Subcutaneous abdominal adipose tissue (tissue), 5 donors: ENCODE results near the gene SLC23A2.
"Not testable (repeated sequence)": the region's sequence is repeated elsewhere in the genome, so short reads cannot be mapped to it uniquely, and the experiment has no call there.

Experiments
- H3K27ac ChIP-seq: one replicate; pipeline ENCODE4 v1.7.0; 2013; ENCODE audit warnings: low read depth, mild to moderate bottlenecking, inconsistent platforms, low read length, moderate library complexity
- H3K27me3 ChIP-seq, 5 donors: one replicate each; pipeline ENCODE4 v1.7.0; 2013; ENCODE audit warnings: low read length in 5 of 5, inconsistent platforms in 1 of 5; ENCODE audit not compliant: control insufficient read depth in 5 of 5, insufficient read depth in 4 of 5
- H3K36me3 ChIP-seq, 5 donors: one replicate each; pipeline ENCODE4 v1.7.0; 2013; ENCODE audit warnings: low read length in 5 of 5; ENCODE audit not compliant: control insufficient read depth in 5 of 5, insufficient read depth in 5 of 5
- H3K4me1 ChIP-seq, 5 donors: one replicate each; pipeline ENCODE4 v1.7.0; 2013; ENCODE audit warnings: low read length in 5 of 5, mild to moderate bottlenecking in 3 of 5, moderate library complexity in 1 of 5; ENCODE audit not compliant: control insufficient read depth in 5 of 5, insufficient read depth in 5 of 5
- H3K4me3 ChIP-seq, 5 donors: one replicate each; pipeline ENCODE4 v1.7.0; 2013; ENCODE audit warnings: low read length in 5 of 5, low read depth in 1 of 5
- H3K9ac ChIP-seq, 5 donors: one replicate each; pipeline ENCODE4 v1.7.0; 2013; ENCODE audit warnings: low read length in 5 of 5, mild to moderate bottlenecking in 4 of 5, moderate library complexity in 3 of 5
- H3K9me3 ChIP-seq, 5 donors: one replicate each; pipeline ENCODE4 v1.7.0; 2013; ENCODE audit warnings: low read length in 5 of 5; ENCODE audit not compliant: control insufficient read depth in 5 of 5
- donor health status: healthy.
- donor health status: healthy.
- donor health status: healthy.
- donor health status: healthy.
- donor health status: healthy.

The SLC23A2 gene

DNA sequence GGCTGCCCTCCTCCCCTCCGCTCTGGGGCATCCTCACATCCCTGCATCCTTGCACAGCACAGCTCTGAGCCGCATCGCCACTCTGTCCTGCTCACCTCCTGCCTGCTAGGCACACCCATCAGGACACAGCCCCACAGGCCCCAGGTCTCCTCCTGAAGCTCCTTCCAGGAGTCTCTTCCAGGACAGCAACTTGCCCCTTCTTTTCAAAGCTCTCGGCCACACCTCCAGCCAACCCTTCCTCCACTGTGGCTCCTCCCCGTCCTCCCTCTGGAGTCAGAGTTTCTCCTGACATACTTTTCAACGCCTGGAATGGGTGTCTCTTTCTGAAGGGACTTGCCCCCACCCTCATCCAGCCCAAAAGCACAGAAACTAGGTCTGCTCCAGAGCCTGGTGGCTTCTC lies 77.3 kb downstream of the SLC23A2 start:
- Histone ChIP-seq H3K27me3 (no peaks in the 10 kb centered on the region), H3K4me1 (peaks cover 3 to 23% (median 10%) of the 10 kb centered on the region in 5 donors), H3K36me3 (no peaks in the 10 kb centered on the region), H3K9me3 (no peaks in the 10 kb centered on the region), H3K4me3 (no peak overlapping the region), H3K9ac (no peak overlapping the region), H3K27ac (no peak overlapping the region)

DNA sequence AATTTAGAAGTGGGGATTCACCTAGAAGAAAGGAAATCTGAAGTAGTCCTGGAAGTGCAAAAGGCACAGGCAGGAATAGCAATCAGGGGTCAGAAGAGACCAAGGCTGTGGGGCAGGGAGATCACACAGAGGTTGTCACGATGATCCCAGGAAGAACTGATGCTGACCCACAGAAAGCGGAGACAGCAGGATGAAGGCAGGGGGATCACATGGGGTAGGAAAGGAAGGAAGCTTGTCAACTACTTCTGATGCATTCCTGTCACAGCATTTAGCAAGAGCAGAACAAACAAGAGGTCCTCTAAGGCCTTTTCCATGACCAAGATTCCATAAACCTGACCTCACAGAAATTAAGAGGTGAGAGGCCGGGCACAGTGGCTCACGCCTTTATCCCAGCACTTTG lies 79.1 kb downstream of the SLC23A2 start:
- H3K27me3 ChIP-seq, result no peaks in the 10 kb centered on the region
- no peaks in the 10 kb centered on the region for H3K9me3 ChIP-seq
- no peak overlapping the region for H3K27ac ChIP-seq
- H3K4me3 ChIP-seq, result no peak overlapping the region
- peaks cover 3 to 25% (median 10%) of the 10 kb centered on the region in 5 donors for H3K4me1 ChIP-seq
- H3K36me3 ChIP-seq, result no peaks in the 10 kb centered on the region
- no peak overlapping the region for H3K9ac ChIP-seq

DNA sequence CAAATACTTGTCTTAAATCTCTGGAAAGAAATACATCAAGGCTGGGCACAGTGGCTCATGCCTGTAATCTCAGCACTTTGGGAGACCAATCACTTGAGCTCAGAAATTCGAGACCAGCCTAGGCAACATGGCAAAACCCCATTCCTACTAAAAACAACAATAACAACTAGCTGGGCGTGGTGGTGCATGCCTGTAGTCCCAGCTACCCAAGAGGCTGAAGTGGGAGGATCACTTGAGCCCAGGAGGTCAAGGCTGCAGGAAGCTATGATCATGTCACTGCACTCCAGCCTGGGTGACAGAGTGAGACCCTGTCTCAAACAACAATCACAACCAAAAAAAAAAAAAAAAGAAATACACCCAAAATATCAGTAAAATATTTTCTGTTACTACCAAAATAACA lies 80.0 kb downstream of the SLC23A2 start:
- peaks cover under 1 to 21% (median 4%) of the 10 kb centered on the region in 5 donors for H3K4me1 ChIP-seq
- not testable (repeated sequence) for H3K27me3 ChIP-seq, H3K36me3 ChIP-seq, H3K9ac ChIP-seq, H3K4me3 ChIP-seq, H3K27ac ChIP-seq, H3K9me3 ChIP-seq

DNA sequence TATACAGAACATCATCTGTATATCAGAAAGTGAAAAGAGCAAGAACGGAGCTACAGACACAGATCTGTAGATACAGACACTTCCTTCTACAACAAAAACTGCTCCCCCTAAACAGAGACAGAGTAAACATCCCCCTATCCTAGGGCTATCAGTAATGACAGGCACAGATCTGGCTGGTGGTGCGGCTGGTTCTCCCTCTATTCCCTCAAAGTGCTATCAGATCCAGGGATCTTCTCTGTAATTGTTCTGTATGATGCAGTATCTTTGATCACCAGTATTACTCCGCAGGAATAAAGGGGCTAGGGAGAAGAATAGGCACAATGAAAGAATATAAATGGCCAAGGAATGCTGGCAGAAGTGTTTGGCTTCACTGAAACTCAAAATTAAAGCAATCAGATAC lies 80.7 kb downstream of the SLC23A2 start:
- H3K27ac ChIP-seq, result no peak overlapping the region
- H3K9me3 ChIP-seq, result no peaks in the 10 kb centered on the region
- H3K4me1 ChIP-seq, result peaks cover 0 to 15% (median 0%) of the 10 kb centered on the region in 5 donors
- no peaks in the 10 kb centered on the region for H3K27me3 ChIP-seq
- H3K9ac ChIP-seq, result no peak overlapping the region
- no peak overlapping the region for H3K4me3 ChIP-seq
- H3K36me3 ChIP-seq, result no peaks in the 10 kb centered on the region

DNA sequence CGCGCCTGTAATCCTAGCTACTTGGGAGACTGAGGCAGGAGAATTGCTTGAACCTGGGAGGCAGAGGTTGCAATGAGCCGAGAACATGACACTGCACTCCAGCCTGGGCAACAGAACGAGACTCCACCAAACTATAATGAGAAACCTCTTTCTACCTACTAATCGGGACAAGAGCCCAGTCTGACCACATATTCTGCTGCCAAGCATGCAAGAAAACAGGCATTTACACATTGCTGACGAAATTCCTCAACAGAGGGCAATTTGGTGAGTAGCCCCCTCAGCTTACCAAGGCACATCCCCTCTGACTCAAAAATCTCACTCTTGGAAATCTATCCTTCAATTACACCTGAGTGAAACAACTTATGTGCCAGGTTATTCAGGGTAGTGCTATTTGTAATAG lies 81.2 kb downstream of the SLC23A2 start:
- Histone ChIP-seq H3K4me3 (no peak overlapping the region), H3K36me3 (no peaks in the 10 kb centered on the region), H3K9ac (no peak overlapping the region), H3K4me1 (peaks cover 0 to 11% (median 0%) of the 10 kb centered on the region in 5 donors), H3K27me3 (no peaks in the 10 kb centered on the region), H3K27ac (no peak overlapping the region), H3K9me3 (no peaks in the 10 kb centered on the region)

DNA sequence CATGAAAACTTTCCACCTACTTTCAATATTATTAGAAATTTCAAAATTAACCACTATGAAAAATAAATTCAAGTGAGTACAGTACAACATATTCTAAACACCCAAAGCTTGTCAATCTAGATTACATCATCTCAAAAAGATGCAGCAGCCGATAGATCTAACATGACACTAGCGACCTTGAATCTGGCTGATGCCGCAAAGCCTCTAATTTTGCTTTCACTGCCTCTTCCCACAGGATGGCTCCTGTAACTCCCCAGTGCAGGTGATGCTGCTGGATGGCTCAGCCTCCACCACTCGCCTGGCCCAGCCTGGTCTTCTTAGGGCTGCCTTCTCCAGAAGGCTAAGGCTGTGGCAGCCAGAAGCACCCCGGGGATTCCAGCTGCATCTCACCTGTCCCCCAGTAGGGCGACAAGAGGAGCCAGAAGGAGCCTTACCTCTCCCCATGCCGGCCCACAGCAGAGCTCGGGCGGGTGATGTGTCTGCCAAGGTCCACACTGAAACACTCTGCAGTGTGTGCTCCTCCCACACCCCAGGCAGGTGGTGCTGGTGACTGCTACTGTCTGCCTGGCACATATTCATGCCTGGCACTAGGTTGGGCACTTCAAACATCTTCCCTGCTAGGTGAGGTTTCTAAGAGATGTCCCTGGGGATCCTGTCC lies 82.1 kb downstream of the SLC23A2 start:
- Histone ChIP-seq H3K4me3 (no peak overlapping the region), H3K27me3 (no peaks in the 10 kb centered on the region), H3K9me3 (no peaks in the 10 kb centered on the region), H3K4me1 (peaks cover 0 to 11% (median 0%) of the 10 kb centered on the region in 5 donors), H3K36me3 (no peaks in the 10 kb centered on the region), H3K27ac (no peak overlapping the region), H3K9ac (peak overlapping the region in 1 of 5 donors; percentile 34)

DNA sequence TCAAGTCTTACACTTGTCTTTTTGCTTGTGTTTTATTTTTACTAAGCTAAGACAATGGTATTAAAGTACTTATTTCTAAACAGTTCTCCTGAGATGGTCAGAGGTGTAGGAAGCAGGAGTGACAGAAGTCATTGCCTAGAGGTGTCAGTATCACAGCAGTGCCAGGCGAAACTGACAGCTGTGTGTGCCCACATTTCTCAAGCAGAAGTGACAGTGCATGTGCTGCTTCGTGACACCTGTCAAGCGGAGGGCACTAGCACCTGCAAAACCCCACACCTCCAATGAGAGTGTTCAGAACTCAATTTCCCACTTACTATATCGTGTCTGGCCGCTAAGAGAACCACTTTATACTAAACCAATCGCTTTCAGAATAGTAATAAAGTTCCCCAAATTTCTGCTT lies 82.8 kb downstream of the SLC23A2 start:
- Histone ChIP-seq H3K27ac (no peak overlapping the region), H3K9me3 (no peaks in the 10 kb centered on the region), H3K4me3 (no peak overlapping the region), H3K36me3 (no peaks in the 10 kb centered on the region), H3K27me3 (no peaks in the 10 kb centered on the region), H3K9ac (no peak overlapping the region), H3K4me1 (peaks cover 0 to 11% (median 0%) of the 10 kb centered on the region in 5 donors)

DNA sequence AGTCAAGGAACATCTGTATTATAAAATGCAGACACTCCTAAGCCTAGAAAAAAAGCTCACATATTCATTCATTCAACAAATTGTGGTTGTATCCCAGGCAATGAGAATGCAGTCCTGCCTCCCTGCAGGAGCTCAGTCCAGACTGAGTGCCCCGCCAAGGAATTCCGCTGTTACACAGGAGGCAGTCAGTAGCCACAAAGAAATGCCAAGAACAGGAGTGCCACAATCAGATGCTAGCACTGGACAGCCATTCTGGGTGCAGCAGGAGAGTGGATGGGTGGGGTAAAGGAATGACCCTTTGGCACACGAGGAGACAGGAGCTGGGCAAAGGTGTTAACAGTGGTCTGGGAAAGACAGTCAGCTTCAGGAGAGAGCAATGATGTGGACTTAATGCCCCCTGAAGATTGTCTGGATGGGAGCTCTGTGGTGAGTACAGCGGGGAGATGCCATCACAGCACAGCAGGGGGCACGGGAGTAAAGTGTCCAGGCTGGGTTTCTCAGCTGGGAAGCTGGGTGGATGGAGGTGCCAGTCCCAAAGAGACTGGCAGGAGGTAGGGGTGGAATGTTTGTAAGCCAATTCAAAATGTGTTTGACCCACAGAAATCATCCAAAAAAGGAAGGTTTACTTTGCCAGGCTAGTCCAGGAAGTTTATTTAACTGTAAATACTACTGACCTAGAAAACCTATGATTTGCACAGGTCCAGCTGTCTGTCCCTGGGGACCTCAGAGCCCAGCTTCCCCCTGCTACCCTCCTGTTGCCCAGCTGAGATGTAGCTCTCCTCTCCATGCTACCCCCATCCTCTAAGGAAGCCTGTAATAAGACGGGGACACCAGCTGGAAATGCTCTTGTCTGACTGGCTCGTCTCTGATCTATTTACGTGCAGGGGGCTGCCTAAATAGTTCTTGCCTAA lies 84.1 kb downstream of the SLC23A2 start:
- H3K27ac ChIP-seq, result no peak overlapping the region
- peaks cover 0 to 9% (median 0%) of the 10 kb centered on the region in 5 donors for H3K4me1 ChIP-seq
- H3K9me3 ChIP-seq, result no peaks in the 10 kb centered on the region
- H3K4me3 ChIP-seq, result no peak overlapping the region
- H3K36me3 ChIP-seq, result peaks cover 0 to 5% (median 3%) of the 10 kb centered on the region in 5 donors
- H3K9ac ChIP-seq, result no peak overlapping the region
- H3K27me3 ChIP-seq, result no peaks in the 10 kb centered on the region

DNA sequence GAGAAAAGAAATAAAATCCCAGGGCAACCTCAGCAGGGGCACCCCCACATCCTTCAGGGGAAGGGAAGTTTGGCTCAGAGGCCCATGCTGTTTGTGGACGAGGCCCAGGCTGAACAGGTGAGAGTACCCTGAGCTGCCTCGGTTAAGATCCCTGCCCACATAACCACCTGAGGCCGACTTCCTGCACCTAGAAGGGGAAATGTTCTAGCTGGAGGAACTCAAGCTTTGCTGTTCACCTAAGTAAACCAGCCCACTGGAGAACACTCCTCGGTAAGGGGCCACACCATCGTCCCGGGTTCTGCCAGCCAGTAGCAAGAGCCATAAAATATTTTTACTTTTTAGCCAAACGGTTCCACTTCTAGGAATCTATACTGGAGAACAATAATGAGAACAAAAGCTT lies 88.2 kb downstream of the SLC23A2 start:
- H3K27me3 ChIP-seq, result no peaks in the 10 kb centered on the region
- peaks cover 0 to 7% (median 0%) of the 10 kb centered on the region in 5 donors for H3K4me1 ChIP-seq
- no peak overlapping the region for H3K4me3 ChIP-seq
- H3K9ac ChIP-seq, result no peak overlapping the region
- no peak overlapping the region for H3K27ac ChIP-seq
- no peaks in the 10 kb centered on the region for H3K9me3 ChIP-seq
- H3K36me3 ChIP-seq, result peaks cover 0 to 11% (median 3%) of the 10 kb centered on the region in 5 donors
